Keratinocyte (primary cell): Measurements from ENCODE around the gene ROR2. TPM values are rescaled to one million over a fixed set of nuclear protein-coding genes. Genes with fewer than 3 reads are reported as not detected.

Source experiments
- DNase-seq: peaks from one replicate; pipeline ENCODE4 v3.0.0-alpha.2; 2011; ENCODE audit warnings: low read depth, missing footprints, low spot score
- FAIRE-seq: peaks from 2 replicates; lab custom pipeline; 2011; peaks lifted over from hg19 to GRCh38; lab: Jason Lieb, UNC
- H2AFZ ChIP-seq: 2 replicates; pipeline ENCODE4 v1.6.0; 2012; ENCODE audit warnings: low read length, control low read depth, inconsistent platforms; ENCODE audit not compliant: control insufficient read depth
- H3K27ac ChIP-seq: 2 replicates; pipeline ENCODE4 v1.5.1; 2011; ENCODE audit warnings: low read length; ENCODE audit not compliant: control insufficient read depth, insufficient read depth
- H3K27me3 ChIP-seq: 3 replicates; pipeline ENCODE4 v1.6.0; 2011; ENCODE audit warnings: low read length; ENCODE audit not compliant: control insufficient read depth, insufficient read depth; ENCODE audit errors: extremely low read depth
- H3K36me3 ChIP-seq, 2 experiments: 2 replicates in 1 of 2; 3 replicates in 1 of 2; pipeline ENCODE4 v1.5.1; 2011; ENCODE audit warnings: low read length in 2 of 2, mild to moderate bottlenecking in 1 of 2; ENCODE audit not compliant: control insufficient read depth in 2 of 2, insufficient read depth in 2 of 2; ENCODE audit errors: extremely low read depth in 1 of 2
- H3K4me1 ChIP-seq: 3 replicates; pipeline ENCODE4 v1.5.1; 2011; ENCODE audit warnings: low read length; ENCODE audit not compliant: control insufficient read depth, insufficient read depth; ENCODE audit errors: extremely low read depth
- H3K4me2 ChIP-seq: 3 replicates; pipeline ENCODE4 v1.6.0; 2011; ENCODE audit warnings: low read depth, low read length; ENCODE audit not compliant: control insufficient read depth, insufficient read depth; ENCODE audit errors: extremely low read depth
- H3K4me3 ChIP-seq, 3 experiments: fragments of 200-600 bp in 1 of 3; sonication (generic) in 1 of 3; 2 replicates in 2 of 3; 3 replicates in 1 of 3; pipeline ENCODE4 v1.5.1; 2011 to 2016; ENCODE audit warnings: low read length in 3 of 3, mild to moderate bottlenecking in 3 of 3, control low read depth in 2 of 3, inconsistent platforms in 1 of 3, low read depth in 1 of 3, mixed read lengths in 1 of 3, mixed run types in 1 of 3, moderate library complexity in 1 of 3; ENCODE audit not compliant: control insufficient read depth in 2 of 3, insufficient read depth in 2 of 3; ENCODE audit errors: extremely low read depth in 1 of 3
- H3K79me2 ChIP-seq: 2 replicates; pipeline ENCODE4 v1.6.0; 2012; ENCODE audit warnings: low read length; ENCODE audit not compliant: control insufficient read depth, insufficient read depth
- H3K9ac ChIP-seq: 3 replicates; pipeline ENCODE4 v1.6.0; 2011; ENCODE audit warnings: low read length; ENCODE audit not compliant: control insufficient read depth, insufficient read depth; ENCODE audit errors: extremely low read depth
- H3K9me1 ChIP-seq: 3 replicates; pipeline ENCODE4 v1.6.0; 2011; ENCODE audit warnings: low read length; ENCODE audit not compliant: control insufficient read depth, insufficient read depth; ENCODE audit errors: extremely low read depth
- H3K9me3 ChIP-seq: 2 replicates; pipeline ENCODE4 v1.5.1; 2012; ENCODE audit warnings: low read depth, low read length; ENCODE audit not compliant: control insufficient read depth
- H4K20me1 ChIP-seq: 3 replicates; pipeline ENCODE4 v1.6.0; 2011; ENCODE audit warnings: low read length; ENCODE audit not compliant: control insufficient read depth, insufficient read depth; ENCODE audit errors: extremely low read depth
- CTCF ChIP-seq, 3 experiments: IDR thresholded peaks in 1 of 3; conservative IDR thresholded peaks in 1 of 3; optimal IDR thresholded peaks in 1 of 3; 2 replicates in 2 of 3; 3 replicates in 1 of 3; pipeline versions ENCODE3 to v1.5.1; 2011; ENCODE audit warnings: low read length in 3 of 3, mild to moderate bottlenecking in 3 of 3, moderate library complexity in 2 of 3, control low read depth in 1 of 3, inconsistent platforms in 1 of 3; ENCODE audit not compliant: insufficient read depth in 2 of 3; ENCODE audit errors: extremely low read depth in 1 of 3
- EZH2 ChIP-seq: IDR thresholded peaks from one replicate; pipeline ENCODE4 v1.6.1; 2012; ENCODE audit warnings: inconsistent platforms, mild to moderate bottlenecking, low read length, moderate library complexity
- dilution Hi-C: fragments of 300-500 bp; cut with MboI; formaldehyde crosslinking; loops from one replicate; pipeline ENCODE4 v1.7.0; 2020; ENCODE audit warnings: low sequenced_read_pairs; ENCODE audit not compliant: extremely low pct_ligation_motif_present
- polyA plus RNA-seq, 5 experiments: library from polyadenylated mRNA; depleted of rRNA in 3 of 5; stranded (reverse) in 3 of 5; stranded (forward) in 1 of 5; unstranded in 1 of 5; fragments of >200 nt; gene quantifications; 1 replicate in 1 of 5; 2 replicates in 3 of 5; 3 replicates in 1 of 5; pipeline versions ENCODE4 v1.2.1 to v1.2.3, GENCODE V29; 2011 to 2012; ENCODE audit warnings: missing spikeins in 2 of 5, low read depth in 1 of 5, low replicate concordance in 1 of 5

ROR2 gene
- polyA plus RNA-seq, 1 donor (not counting 4 experiments of a cell fraction or from before 2014, with no cell fraction given), result 0.22 TPM

GRCh38 chr9:91891915-91892314 lies 58.1 kb downstream of the ROR2 start:
- dilution Hi-C loops, result no loop called here
- no peak overlapping the region for H2AFZ ChIP-seq
- H3K27ac ChIP-seq, result no peak overlapping the region
- no peaks in the 10 kb centered on the region for H4K20me1 ChIP-seq
- no peaks in the 10 kb centered on the region for H3K4me1 ChIP-seq
- H3K4me2 ChIP-seq, result no peak overlapping the region
- H3K36me3 ChIP-seq, result no peaks in the 10 kb centered on the region
- H3K9me3 ChIP-seq, result no peaks in the 10 kb centered on the region
- TF ChIP-seq CTCF (optimal IDR thresholded peaks at IDR 0.05 in 1 of 3, IDR thresholded peaks at IDR 0.05 in 1 of 3, conservative IDR thresholded peaks at IDR 0.05 in 1 of 3; ENCODE audit: extremely low read depth in 1 of 3, insufficient read depth in 2 of 3, low read length in 3 of 3), result no peak
- no peaks in the 10 kb centered on the region for H3K27me3 ChIP-seq
- no peaks in the 10 kb centered on the region for H3K79me2 ChIP-seq
- DNase-seq, result no peak
- no peak overlapping the region for H3K4me3 ChIP-seq
- no peaks in the 10 kb centered on the region for H3K9me1 ChIP-seq
- no peak for FAIRE-seq
- no peak overlapping the region for H3K9ac ChIP-seq

GRCh38 chr9:91890662-91891061 lies 59.4 kb downstream of the ROR2 start:
- no peaks in the 10 kb centered on the region for H4K20me1 ChIP-seq
- no peak overlapping the region for H2AFZ ChIP-seq
- H3K36me3 ChIP-seq, result no peaks in the 10 kb centered on the region
- no peak for FAIRE-seq
- no peaks in the 10 kb centered on the region for H3K4me1 ChIP-seq
- dilution Hi-C loops, result no loop called here
- H3K27me3 ChIP-seq, result no peaks in the 10 kb centered on the region
- H3K27ac ChIP-seq, result no peak overlapping the region
- H3K9me1 ChIP-seq, result no peaks in the 10 kb centered on the region
- no peaks in the 10 kb centered on the region for H3K79me2 ChIP-seq
- H3K9ac ChIP-seq, result no peak overlapping the region
- no peak overlapping the region for H3K4me2 ChIP-seq
- TF ChIP-seq CTCF (optimal IDR thresholded peaks at IDR 0.05 in 1 of 3, IDR thresholded peaks at IDR 0.05 in 1 of 3, conservative IDR thresholded peaks at IDR 0.05 in 1 of 3; ENCODE audit: extremely low read depth in 1 of 3, insufficient read depth in 2 of 3, low read length in 3 of 3) (no peak), EZH2 (no peak)
- no peak for DNase-seq
- no peak overlapping the region for H3K4me3 ChIP-seq
- no peaks in the 10 kb centered on the region for H3K9me3 ChIP-seq
